Stimulated activated CD8-positive, alpha-beta memory T cell treated with anti-CD3 and anti-CD28 coated beads, Interleukin-15, amount 100 ng/mL, for 1 hour (primary cell): ENCODE measurements around the gene KIAA1614.

Experiments
- DNase-seq: peaks from one replicate; pipeline ENCODE4 v3.0.0-alpha.2; 2020; ENCODE audit warnings: low read depth

The KIAA1614 gene

GRCh38 chr1:180912801-180913565, at the start of gene KIAA1614:
Gene KIAA1614, plus strand, starts transcription at chr1:180912897. Its CDS starts 347 bp downstream, at chr1:180913244.
- no peak for DNase-seq

GRCh38 chr1:180863158-180863775, 49.4 kb upstream of the KIAA1614 start:
- DNase-seq: no peak

GRCh38 chr1:180881806-180882509, 30.7 kb upstream of the KIAA1614 start:
- DNase-seq: no peak

GRCh38 chr1:180884588-180885300, 28.0 kb upstream of the KIAA1614 start:
- DNase-seq: no peak

GRCh38 chr1:180886338-180886737, 26.4 kb upstream of the KIAA1614 start:
- DNase-seq: no peak

- DNase-seq: no peak
Observed at GRCh38 chr1:180887841-180888240, 24.9 kb upstream of the KIAA1614 start.

GRCh38 chr1:180888870-180889269, 23.8 kb upstream of the KIAA1614 start:
- DNase-seq: no peak

- no peak for DNase-seq
Observed at GRCh38 chr1:180889325-180889724, 23.4 kb upstream of the KIAA1614 start.

- no peak for DNase-seq
Observed at GRCh38 chr1:180892272-180892671, 20.4 kb upstream of the KIAA1614 start.

GRCh38 chr1:180892675-180893074, 20.0 kb upstream of the KIAA1614 start:
- DNase-seq: no peak

- no peak for DNase-seq
Observed at GRCh38 chr1:180893614-180894013, 19.1 kb upstream of the KIAA1614 start.

- DNase-seq: no peak
Observed at GRCh38 chr1:180896161-180896560, 16.5 kb upstream of the KIAA1614 start.

GRCh38 chr1:180898441-180899219, 14.1 kb upstream of the KIAA1614 start:
- DNase-seq: no peak

GRCh38 chr1:180899262-180899661, 13.4 kb upstream of the KIAA1614 start:
- no peak for DNase-seq

- no peak for DNase-seq
Observed at GRCh38 chr1:180901076-180901990, 11.4 kb upstream of the KIAA1614 start.

- no peak for DNase-seq
Observed at GRCh38 chr1:180902541-180902940, 10.2 kb upstream of the KIAA1614 start.

- DNase-seq: no peak
Observed at GRCh38 chr1:180905927-180906326, 6.8 kb upstream of the KIAA1614 start.

GRCh38 chr1:180906511-180906910, 6.2 kb upstream of the KIAA1614 start:
- DNase-seq: no peak

GRCh38 chr1:180907313-180908055, 5.2 kb upstream of the KIAA1614 start:
- no peak for DNase-seq
